ENCODE measurements around the gene TUBGCP5.

The TUBGCP5 gene

DNA sequence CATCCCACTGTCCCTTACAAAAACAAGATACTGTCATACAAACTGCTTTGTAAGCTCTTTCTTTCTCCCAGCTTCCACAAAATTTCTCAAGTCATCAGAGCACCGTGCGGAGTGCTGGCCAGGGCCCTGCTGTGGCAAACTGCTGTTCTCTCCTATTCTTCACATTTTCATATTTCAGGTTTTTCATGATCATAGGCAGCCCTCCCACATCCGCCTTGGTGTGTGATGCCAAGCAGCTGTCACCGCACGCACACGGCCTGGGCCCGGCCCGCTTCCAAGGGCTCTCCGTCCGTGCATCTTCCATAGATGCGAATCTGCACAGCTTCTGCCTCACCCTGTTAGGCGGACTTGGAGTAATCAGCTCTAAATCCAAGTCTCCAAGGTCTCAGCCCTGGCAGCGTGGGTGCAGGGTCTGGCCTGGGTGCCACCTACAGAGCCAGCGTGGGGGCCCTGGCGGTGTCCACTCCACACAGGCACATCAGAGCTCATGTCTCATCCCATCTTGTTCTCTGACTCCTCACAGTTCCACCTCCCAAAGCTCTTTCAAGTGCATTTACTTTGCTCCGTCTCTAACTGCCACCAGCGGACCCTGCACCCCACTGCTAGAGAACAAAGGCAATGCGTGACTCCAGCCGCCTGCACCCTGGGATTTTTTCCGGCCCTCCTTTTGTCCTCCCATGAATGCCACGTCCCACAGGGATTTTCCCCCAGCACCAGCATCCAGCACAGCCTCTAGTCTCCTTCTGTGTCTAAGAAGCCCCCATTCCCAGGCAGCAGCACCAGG is 86.4 kb downstream of the TUBGCP5 start:
- no peak for DNase-seq (ENCODE audit: low spot score)

DNA sequence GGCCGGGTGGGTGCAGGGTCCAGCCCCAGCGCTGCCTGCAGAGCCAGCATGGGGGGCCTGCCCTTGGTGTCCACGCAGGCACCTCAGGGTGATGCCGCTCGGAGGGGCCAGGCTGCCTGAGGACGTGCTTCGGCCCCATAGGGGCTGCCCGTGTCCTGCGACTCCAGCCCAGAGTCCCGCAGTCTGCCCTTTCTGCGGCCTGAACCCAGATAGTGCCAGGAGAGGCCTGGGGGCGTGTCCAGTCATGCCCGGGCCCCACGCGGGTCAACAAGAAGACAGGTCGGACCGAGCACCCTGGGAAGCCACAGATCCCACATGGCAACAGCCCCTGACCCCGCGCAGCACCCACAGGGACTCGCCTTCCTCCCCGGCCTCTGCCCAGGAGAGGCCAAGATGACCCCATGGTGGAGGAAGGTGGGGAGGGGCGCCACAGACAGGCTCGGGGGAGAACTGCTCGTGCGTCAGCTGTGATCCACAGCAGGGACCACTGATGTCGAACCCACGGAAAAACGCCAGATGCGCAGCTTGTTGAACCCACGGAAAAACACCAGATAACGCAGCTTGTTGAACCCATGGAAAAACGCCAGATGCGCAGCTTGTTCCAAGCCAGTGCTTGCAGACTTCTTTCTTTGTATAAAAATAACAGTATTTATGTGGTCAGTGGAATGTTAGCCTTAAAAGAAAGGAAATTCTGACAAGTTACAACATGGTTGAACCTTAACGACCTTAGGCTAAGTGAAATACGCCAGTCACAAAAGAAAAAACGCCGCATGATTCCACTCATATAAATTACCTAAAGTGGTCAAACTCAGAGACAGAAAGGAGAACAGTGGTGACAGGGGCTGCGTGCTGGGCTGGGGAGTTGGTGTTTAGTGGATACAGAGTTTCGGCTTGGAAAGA is 87.7 kb downstream of the TUBGCP5 start:
- no peak for DNase-seq (ENCODE audit: low spot score)

DNA sequence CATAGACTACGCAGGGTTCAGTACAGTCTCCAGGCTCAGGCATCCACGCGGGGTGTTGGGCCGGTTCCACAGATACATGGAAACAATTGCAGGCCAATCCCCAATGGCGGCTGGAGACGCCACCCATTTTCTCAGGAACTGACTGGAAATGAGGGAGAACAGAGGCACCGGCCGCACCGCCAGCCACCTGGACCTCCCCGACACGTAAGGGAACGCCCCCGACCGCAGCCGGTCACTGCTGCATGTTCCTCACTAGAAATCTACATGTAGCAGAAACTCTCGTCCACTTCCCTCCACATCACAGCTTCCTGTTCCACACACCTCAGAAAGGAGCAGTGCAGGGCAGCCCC is 88.4 kb downstream of the TUBGCP5 start:
- DNase-seq (ENCODE audit: low spot score): no peak

DNA sequence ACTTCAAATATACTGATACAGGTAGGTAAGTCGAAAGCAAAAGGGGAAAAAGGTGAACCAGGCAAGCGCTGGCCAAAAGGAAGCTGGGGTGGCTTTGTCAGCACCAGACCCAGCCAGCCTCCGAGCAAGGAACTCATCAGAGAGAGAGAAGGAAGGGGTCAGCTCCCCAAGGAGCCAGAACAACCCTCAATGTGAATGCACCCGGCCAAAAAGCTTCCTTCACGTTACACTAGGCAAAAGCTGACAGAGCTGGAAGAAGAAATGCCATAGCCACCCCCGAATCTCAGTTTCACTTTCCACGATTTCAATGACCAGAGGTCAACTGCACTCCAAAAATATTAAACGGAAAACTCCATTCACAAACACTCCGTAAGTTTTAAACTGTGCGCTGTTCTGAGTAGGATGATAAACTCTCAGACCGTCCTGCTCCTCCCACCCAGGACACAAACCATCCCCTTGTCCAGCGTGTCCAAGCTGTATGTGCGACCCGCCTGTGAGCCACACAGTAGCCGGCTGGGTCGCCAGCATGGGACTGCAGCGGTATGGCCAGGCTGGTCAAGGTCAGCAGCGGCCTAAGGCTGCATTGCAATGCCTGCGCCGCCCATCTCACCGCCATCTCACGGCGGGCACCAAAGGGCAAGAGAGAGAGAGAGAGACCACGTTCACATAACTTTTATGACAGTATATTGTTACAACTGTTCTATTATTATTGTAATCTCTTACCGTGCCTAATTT is 88.9 kb downstream of the TUBGCP5 start:
- no peak for DNase-seq (ENCODE audit: low spot score)
